Measurements from ENCODE around the gene RBM25. TPM values are rescaled to one million over a fixed set of nuclear protein-coding genes. Genes with fewer than 3 reads are reported as not detected.

The RBM25 gene
- total RNA-seq, 1 experiment from 2014 or later, result 59.7 TPM

- ChIA-PET CTCF (no interaction called here), POLR2A (no interaction called here)
- no TSS peak for BruUV-seq (replicated peaks)
- in situ Hi-C loops (cut with HindIII; ENCODE audit: low pct_unique_long_range_greater_than_20kb, low sequenced_read_pairs) (no loop called here), intact Hi-C loops (cut with micrococcal nuclease; ENCODE audit: unreplicated experiment) (no loop called here)
- Histone ChIP-seq H3K36me3 (ENCODE audit: control insufficient read depth, insufficient read depth, low read length) (peaks cover 49% of the 10 kb centered on the region), H3K9me3 (ENCODE audit: control insufficient read depth, insufficient read depth, low read depth, low read length) (no peaks in the 10 kb centered on the region), H3K27ac (ENCODE audit: low read length) (no peak overlapping the region), H3K4me3 (ENCODE audit: low read depth in 2 of 2, low read length in 2 of 2) (no peak overlapping the region), H3K27me3 (ENCODE audit: control insufficient read depth, insufficient read depth, low read length) (no peaks in the 10 kb centered on the region), H3K4me1 (ENCODE audit: control insufficient read depth, insufficient read depth, low read length) (no peaks in the 10 kb centered on the region)
- DNase-seq (ENCODE audit: low read depth, low spot score) (no peak), ATAC-seq (no peak)
- no peak for TF ChIP-seq REST (IDR thresholded peaks at IDR 0.05; ENCODE audit: insufficient read depth in 1 of 2, low read depth in 2 of 2, low read length in 1 of 2)
- TF ChIP-seq SIN3A (IDR thresholded peaks at IDR 0.05; ENCODE audit: borderline replicate concordance, insufficient read depth, low read depth, low read length), result no peak
- TF ChIP-seq POLR2AphosphoS5 (IDR thresholded peaks at IDR 0.05; ENCODE audit: low read depth, low read length), result no peak
- no peak for TF ChIP-seq CTCF (IDR thresholded peaks at IDR 0.05)
These were observed 46.7 kb downstream of the RBM25 start for GRCh38 chr14:73105050-73105449.

GRCh38 chr14:73105727-73106126 lies 47.4 kb downstream of the RBM25 start:
- CTCF ChIA-PET, result no interaction called here
- intact Hi-C loops (cut with micrococcal nuclease; ENCODE audit: unreplicated experiment) (no loop called here), in situ Hi-C loops (cut with HindIII; ENCODE audit: low pct_unique_long_range_greater_than_20kb, low sequenced_read_pairs) (no loop called here)
- BruUV-seq (replicated peaks), result no TSS peak
- POLR2A ChIA-PET, result no interaction called here
- ATAC-seq (no peak), DNase-seq (ENCODE audit: low read depth, low spot score) (no peak)
- Histone ChIP-seq H3K9me3 (ENCODE audit: control insufficient read depth, insufficient read depth, low read depth, low read length) (no peaks in the 10 kb centered on the region), H3K27ac (ENCODE audit: low read length) (no peak overlapping the region), H3K27me3 (ENCODE audit: control insufficient read depth, insufficient read depth, low read length) (no peaks in the 10 kb centered on the region), H3K4me3 (ENCODE audit: low read depth in 2 of 2, low read length in 2 of 2) (no peak overlapping the region), H3K4me1 (ENCODE audit: control insufficient read depth, insufficient read depth, low read length) (no peaks in the 10 kb centered on the region), H3K36me3 (ENCODE audit: control insufficient read depth, insufficient read depth, low read length) (peaks cover 50% of the 10 kb centered on the region)
- TF ChIP-seq TCF7L2 (IDR thresholded peaks at IDR 0.05; ENCODE audit: low read depth, low read length) (no peak), SIN3A (IDR thresholded peaks at IDR 0.05; ENCODE audit: borderline replicate concordance, insufficient read depth, low read depth, low read length) (no peak)

- Histone ChIP-seq H3K36me3 (ENCODE audit: control insufficient read depth, insufficient read depth, low read length) (peaks cover 42% of the 10 kb centered on the region), H3K4me3 (ENCODE audit: low read depth in 2 of 2, low read length in 2 of 2) (no peak overlapping the region), H3K27ac (ENCODE audit: low read length) (no peak overlapping the region), H3K4me1 (ENCODE audit: control insufficient read depth, insufficient read depth, low read length) (no peaks in the 10 kb centered on the region), H3K27me3 (ENCODE audit: control insufficient read depth, insufficient read depth, low read length) (no peaks in the 10 kb centered on the region), H3K9me3 (ENCODE audit: control insufficient read depth, insufficient read depth, low read depth, low read length) (no peaks in the 10 kb centered on the region)
- CTCF ChIA-PET, result no interaction called here
- no peak for TF ChIP-seq POLR2AphosphoS5 (IDR thresholded peaks at IDR 0.05; ENCODE audit: low read depth, low read length)
- TF ChIP-seq CTCF (IDR thresholded peaks at IDR 0.05), result no peak
- TF ChIP-seq TCF7L2 (IDR thresholded peaks at IDR 0.05; ENCODE audit: low read depth, low read length), result no peak
- TF ChIP-seq SIN3A (IDR thresholded peaks at IDR 0.05; ENCODE audit: borderline replicate concordance, insufficient read depth, low read depth, low read length), result no peak
- TF ChIP-seq REST (IDR thresholded peaks at IDR 0.05; ENCODE audit: insufficient read depth in 1 of 2, low read depth in 2 of 2, low read length in 1 of 2), result no peak
- in situ Hi-C loops (cut with HindIII; ENCODE audit: low pct_unique_long_range_greater_than_20kb, low sequenced_read_pairs) (no loop called here), intact Hi-C loops (cut with micrococcal nuclease; ENCODE audit: unreplicated experiment) (no loop called here)
- BruUV-seq (replicated peaks), result no TSS peak
- no peak for ATAC-seq
- no peak for DNase-seq (ENCODE audit: low read depth, low spot score)
- POLR2A ChIA-PET, result interaction anchor here (0.7 kb wide), 1 partner anchor 39 kb away, joined by 4 read pairs; no protein-coding TSS in a partner anchor
These were observed 57.8 kb downstream of the RBM25 start for GRCh38 chr14:73116079-73116665.
